Transverse colon (tissue), 4 donors: ENCODE results near the gene PACSIN2. TPM values are rescaled to one million over a fixed set of nuclear protein-coding genes. Genes with fewer than 3 reads are reported as not detected.
A peak's percentile ranks its signal among the peaks of the same experiment; 100 is the strongest.
"Not testable (repeated sequence)": the region's sequence is repeated elsewhere in the genome, so short reads cannot be mapped to it uniquely, and the experiment has no call there.

Source experiments
- DNase-seq: peaks from one replicate; pipeline ENCODE4 v3.0.0-alpha.2; 2019
- H3K27ac ChIP-seq, 4 donors: fragments of 200-600 bp; sonication (generic); 2 replicates each; pipeline ENCODE4 v1.5.1; 2016 to 2018; ENCODE audit warnings: inconsistent platforms in 4 of 4
- H3K27me3 ChIP-seq: fragments of 200-600 bp; sonication (generic); 2 replicates; pipeline ENCODE4 v1.5.1; 2017; ENCODE audit warnings: inconsistent platforms
- H3K36me3 ChIP-seq, 4 donors: fragments of 200-600 bp; sonication (generic); 2 replicates each; pipeline ENCODE4 v1.5.1; 2017 to 2019; ENCODE audit warnings: inconsistent platforms in 4 of 4
- H3K4me1 ChIP-seq, 4 donors: fragments of 200-600 bp; sonication (generic); 2 replicates each; pipeline ENCODE4 v1.5.1; 2017 to 2020; ENCODE audit warnings: inconsistent platforms in 4 of 4
- H3K4me3 ChIP-seq, 4 donors: fragments of 200-600 bp; sonication (generic); 1 replicate in 1 of 4; 2 replicates in 3 of 4; pipeline versions ENCODE4 v1.5.1 to v1.6.1; 2017 to 2019; ENCODE audit warnings: inconsistent platforms in 4 of 4
- H3K9me3 ChIP-seq, 2 donors: fragments of 200-600 bp; sonication (generic); 2 replicates each; pipeline ENCODE4 v1.5.1; 2017 to 2019; ENCODE audit warnings: inconsistent platforms in 2 of 2
- CTCF ChIP-seq, 5 experiments: fragments of 200-600 bp in 3 of 5; fragments of 450-650 bp in 2 of 5; sonication (generic) in 3 of 5; IDR thresholded peaks; 1 replicate in 2 of 5; 2 replicates in 3 of 5; pipeline ENCODE4 v1.5.1; 2016 to 2017; ENCODE audit warnings: antibody characterized with exemption in 5 of 5, inconsistent platforms in 3 of 5, mild to moderate bottlenecking in 2 of 5, moderate library complexity in 1 of 5
- EP300 ChIP-seq: sonication (generic); formaldehyde crosslinking; IDR thresholded peaks from one replicate; pipeline ENCODE4 v1.6.1; 2017; ENCODE audit warnings: antibody characterized with exemption, low read depth
- POLR2A ChIP-seq: fragments of 450-650 bp; IDR thresholded peaks from one replicate; pipeline ENCODE4 v1.6.1; 2016; ENCODE audit warnings: antibody characterized with exemption, mild to moderate bottlenecking, moderate library complexity
- POLR2AphosphoS5 ChIP-seq, 3 donors: sonication (generic); formaldehyde crosslinking; IDR thresholded peaks; one replicate each; pipeline ENCODE4 v1.6.1; 2016; ENCODE audit warnings: antibody characterized with exemption in 3 of 3
- WGBS, 2 donors: methylation state at CpG; one replicate each; pipeline ENCODE4 v1.1.5; 2018; ENCODE audit warnings: low coverage in 1 of 2; 5-methylcytosine and 5-hydroxymethylcytosine counted together
- in situ Hi-C, 4 donors: fragments of 200-750 bp; cut with MboI; loops; one replicate each; pipeline versions ENCODE4 v1.15.0 to v1.15.1; 2017; ENCODE audit warnings: low sequenced_read_pairs in 3 of 4, low pct_ligation_motif_present in 1 of 4, low pct_unique_long_range_greater_than_20kb in 1 of 4
- intact Hi-C: fragments of 100-400 bp; cut with DNase I; formaldehyde crosslinking; loops from one replicate; pipeline ENCODE4 v1.15.1; 2023; ENCODE audit warnings: low total_unique reads
- total RNA-seq, 4 donors: library from RNA; depleted of rRNA; stranded (reverse); fragments of >200 nt; gene quantifications; one replicate each; pipeline ENCODE4 v1.1.0, GENCODE V29; 2016

The PACSIN2 gene
- total RNA-seq, 4 donors from 2014 or later: 53.9 to 250 (median 198) TPM

- in situ Hi-C loops (no loop called here), intact Hi-C loops (loop anchor here (10.0 kb wide), 1 partner anchor 63 kb away; no protein-coding TSS in a partner anchor)
- TF ChIP-seq POLR2AphosphoS5 (IDR thresholded peaks at IDR 0.05) (no peak), POLR2A (no peak), CTCF (IDR thresholded peaks at IDR 0.05) (no peak), EP300 (no peak)
- Histone ChIP-seq H3K36me3 (no peaks in the 10 kb centered on the region), H3K9me3 (no peaks in the 10 kb centered on the region), H3K27ac (peak overlapping the region; percentile 93 to 95 (median 94)), H3K4me3 (no peak overlapping the region), H3K4me1 (peaks cover 44 to 87% (median 76%) of the 10 kb centered on the region in 4 donors), H3K27me3 (no peaks in the 10 kb centered on the region)
- 61 to 75% methylated on average over 3 to 6 of the region's 6 CpGs for WGBS, 2 donors
- DNase-seq: no peak
Measured at GRCh38 chr22:42997582-42998090, 17.3 kb downstream of the PACSIN2 start.

- Histone ChIP-seq H3K27me3 (no peaks in the 10 kb centered on the region), H3K9me3 (no peaks in the 10 kb centered on the region), H3K4me3 (no peak overlapping the region), H3K4me1 (peaks cover 39 to 87% (median 75%) of the 10 kb centered on the region in 4 donors), H3K36me3 (no peaks in the 10 kb centered on the region), H3K27ac (peak overlapping the region; percentile 93 to 95 (median 94))
- intact Hi-C loops (loop anchor here (10.0 kb wide), 1 partner anchor 62 kb away; no protein-coding TSS in a partner anchor), in situ Hi-C loops (no loop called here)
- TF ChIP-seq POLR2A (no peak), EP300 (no peak), CTCF (IDR thresholded peaks at IDR 0.05) (no peak), POLR2AphosphoS5 (IDR thresholded peaks at IDR 0.05) (no peak)
- WGBS, 2 donors: 49 to 66% methylated on average over 4 to 10 of the region's 10 CpGs
- no peak for DNase-seq
Measured at GRCh38 chr22:42996646-42997365, 18.1 kb downstream of the PACSIN2 start.

GRCh38 chr22:42995654-42996053 is 19.3 kb downstream of the PACSIN2 start:
- 57 to 67% methylated on average over 6 to 7 of the region's 7 CpGs for WGBS, 2 donors
- intact Hi-C loops: loop anchor here (10.0 kb wide), 1 partner anchor 61 kb away; no protein-coding TSS in a partner anchor
- H3K27me3 ChIP-seq, in situ Hi-C loops, H3K4me3 ChIP-seq, H3K9me3 ChIP-seq, H3K36me3 ChIP-seq, DNase-seq: not testable (repeated sequence)
- Histone ChIP-seq H3K4me1 (peaks cover 30 to 87% (median 75%) of the 10 kb centered on the region in 4 donors), H3K27ac (peak overlapping the region; percentile 93 to 95 (median 94))

DNA sequence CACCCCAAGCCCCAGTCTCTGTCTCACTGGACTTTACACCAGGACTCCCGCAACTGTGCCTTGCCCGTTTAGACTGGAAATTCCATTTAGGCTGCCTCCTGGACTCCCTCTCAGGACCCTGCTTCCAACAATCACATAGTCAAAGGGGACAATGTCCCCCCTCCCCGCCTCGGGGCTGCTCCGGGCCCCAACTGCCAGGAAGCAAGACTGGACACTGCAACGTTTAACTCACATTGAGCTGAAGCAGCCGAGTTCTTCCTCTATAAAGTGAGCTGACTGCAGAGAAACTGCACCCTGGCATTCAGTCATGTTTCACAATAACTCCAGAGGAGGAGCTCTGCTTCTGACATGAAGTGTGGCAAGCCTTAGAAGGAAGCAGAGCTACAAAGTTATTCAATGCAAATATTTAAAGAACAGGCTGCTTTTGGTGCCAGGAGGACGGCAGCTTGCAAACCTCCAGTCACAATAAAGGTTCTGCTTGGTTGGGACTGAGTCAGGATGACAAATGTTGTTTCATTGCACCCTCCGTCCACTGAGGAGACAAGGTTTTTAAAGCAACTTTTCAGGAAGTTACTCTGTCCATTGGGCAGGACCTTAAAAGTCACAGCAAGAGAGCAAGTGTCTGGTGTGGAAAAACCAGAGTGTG is 19.9 kb downstream of the PACSIN2 start:
- peaks cover 36 to 87% (median 77%) of the 10 kb centered on the region in 4 donors for H3K4me1 ChIP-seq
- TF ChIP-seq POLR2A (peak; percentile 88), CTCF (IDR thresholded peaks at IDR 0.05) (no peak), EP300 (peak; percentile 44), POLR2AphosphoS5 (IDR thresholded peaks at IDR 0.05) (peak; percentile 84 to 92 (median 88))
- H3K4me3 ChIP-seq: peak overlapping the region in 3 of 4 donors; percentile 8 to 40 (median 17)

More for the DNA sequence above, 19.9 kb downstream of the PACSIN2 start:
- Histone ChIP-seq H3K36me3 (no peaks in the 10 kb centered on the region), H3K27ac (peak overlapping the region; percentile 93 to 95 (median 94)), H3K27me3 (no peaks in the 10 kb centered on the region), H3K9me3 (no peaks in the 10 kb centered on the region)
- DNase-seq: peak; percentile 75
- 15 to 22% methylated on average over 2 to 9 of the region's 9 CpGs for WGBS, 2 donors
- in situ Hi-C loops: no loop called here
- intact Hi-C loops: loop anchor here (10.0 kb wide), 1 partner anchor 60 kb away; no protein-coding TSS in a partner anchor
